Stimulated activated CD4-positive, alpha-beta T cell treated with anti-CD3 and anti-CD28 coated beads, Interleukin-4, amount 100 ng/mL, for 48 hours (primary cell): Measurements from ENCODE around the gene VPS25.
"Not testable (repeated sequence)": the region's sequence is repeated elsewhere in the genome, so short reads cannot be mapped to it uniquely, and the experiment has no call there.

Experiments used
- DNase-seq, 2 donors: peaks; one replicate each; pipeline ENCODE4 v3.0.0-alpha.2; 2020; ENCODE audit warnings: low read depth in 2 of 2

The VPS25 gene

DNA sequence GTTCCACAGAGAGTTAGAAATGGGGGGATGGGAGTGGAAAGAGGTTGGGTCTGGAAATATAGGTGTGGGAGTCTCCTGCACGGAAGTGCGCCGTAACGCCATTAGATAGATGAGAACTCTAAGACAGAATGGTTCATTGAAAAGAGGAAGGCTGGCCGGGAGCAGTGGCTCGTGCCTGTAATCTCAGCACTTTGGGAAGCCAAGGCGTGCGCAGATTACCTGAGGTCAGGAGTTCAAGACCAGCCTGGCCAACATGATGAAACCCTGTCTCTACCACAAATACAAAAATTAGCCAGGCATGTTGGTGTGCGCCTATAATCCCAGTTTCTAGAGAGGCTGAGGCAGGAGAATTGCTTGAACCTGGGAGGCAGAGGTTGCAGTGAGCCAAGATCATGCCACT lies 5.2 kb upstream of the VPS25 start:
- not testable (repeated sequence) for DNase-seq

DNA sequence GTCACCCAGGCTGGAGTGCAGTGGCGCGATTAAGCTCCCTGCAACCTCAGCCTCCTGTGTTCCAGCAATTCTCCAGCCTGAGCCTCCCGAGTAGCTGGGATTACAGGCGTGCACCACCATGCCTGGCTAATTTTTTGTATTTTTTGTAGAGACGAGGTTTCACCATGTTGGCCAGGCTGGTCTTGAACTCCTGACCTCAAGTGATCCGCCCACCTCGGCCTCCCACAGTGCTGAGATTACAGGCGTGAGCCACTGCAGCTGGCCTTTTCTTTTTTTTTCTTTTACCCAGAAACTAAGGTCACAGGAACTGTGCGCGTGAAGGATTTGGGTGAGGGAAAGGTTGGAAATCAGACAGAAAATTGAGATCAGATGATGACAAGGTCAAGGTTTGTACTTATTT lies 3.3 kb upstream of the VPS25 start:
- not testable (repeated sequence) for DNase-seq

DNA sequence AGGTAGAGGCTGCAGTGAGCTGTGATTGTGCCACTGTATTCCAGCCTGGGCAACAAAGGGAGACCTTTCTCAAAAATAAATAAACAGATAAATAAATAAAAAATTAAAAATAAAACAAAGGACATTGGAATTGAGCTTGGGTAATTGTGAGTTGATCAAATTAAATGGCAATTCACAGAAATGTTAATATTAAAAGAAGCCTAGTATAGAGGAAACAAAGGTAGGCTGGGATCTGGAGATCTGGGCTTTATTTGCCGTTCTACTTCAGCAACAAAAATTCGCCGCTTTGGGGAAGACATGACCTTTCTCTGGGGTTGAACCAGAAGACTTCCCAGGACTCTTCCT lies 332 bp upstream of the VPS25 start:
- no peak for DNase-seq

DNA sequence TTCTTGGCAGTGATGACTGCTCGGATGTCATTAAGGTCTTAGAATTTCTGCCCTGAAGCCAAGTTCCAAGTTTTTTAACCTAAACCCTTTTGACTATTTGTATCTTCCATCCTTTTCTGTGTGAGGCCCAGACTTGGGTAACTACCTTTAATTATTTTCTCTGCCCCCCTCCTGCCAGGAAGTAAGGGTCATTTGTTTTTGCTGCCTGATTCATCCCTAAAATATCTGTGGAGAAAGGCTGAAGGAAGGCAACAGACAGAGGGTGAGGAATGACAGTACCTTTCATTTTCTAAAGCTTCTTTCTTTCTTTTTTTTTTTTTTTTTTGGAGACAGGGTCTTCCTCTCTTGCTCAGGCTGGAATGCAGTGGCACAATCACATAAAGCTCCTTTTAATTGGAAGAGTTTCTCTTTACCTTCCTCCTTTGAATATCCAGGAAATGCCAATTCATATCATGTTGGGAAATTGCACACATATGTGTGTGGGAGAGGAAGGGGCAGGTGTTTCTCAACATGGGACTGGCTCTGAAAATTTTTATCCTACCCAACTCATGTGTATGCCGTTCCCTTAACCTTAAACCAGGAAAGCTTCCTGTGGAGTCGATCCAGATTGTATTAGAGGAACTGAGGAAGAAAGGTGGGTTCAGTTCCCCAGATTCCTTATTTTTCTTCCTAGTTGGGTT lies 957 bp downstream of the VPS25 start:
- DNase-seq = no peak

DNA sequence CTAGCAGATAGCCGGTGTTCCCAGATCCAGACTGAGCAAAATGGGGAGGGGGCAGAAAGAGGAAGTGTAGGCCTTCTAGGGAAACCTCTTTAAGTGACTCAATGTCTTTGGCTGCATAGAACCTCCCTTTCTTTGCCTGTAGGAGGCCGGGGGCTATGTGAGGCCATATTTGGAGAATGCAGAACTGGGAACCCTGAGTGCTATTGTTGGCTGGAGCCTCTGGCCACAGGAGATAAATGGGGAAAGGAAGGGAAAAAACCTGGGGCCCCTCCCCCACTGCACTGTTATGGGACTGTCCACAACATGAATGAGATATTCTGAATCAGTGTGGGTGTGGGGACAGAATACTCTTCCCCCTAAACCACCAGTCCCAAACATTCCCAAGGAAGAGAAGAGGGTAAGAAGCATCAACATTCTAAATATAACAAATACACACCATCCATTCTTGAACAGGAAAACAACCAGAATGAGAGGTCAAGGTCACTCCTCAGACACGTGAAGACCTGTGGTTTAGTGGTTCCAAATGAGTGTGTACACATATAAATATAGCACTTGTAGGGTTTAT lies 2.4 kb downstream of the VPS25 start:
- DNase-seq = no peak

DNA sequence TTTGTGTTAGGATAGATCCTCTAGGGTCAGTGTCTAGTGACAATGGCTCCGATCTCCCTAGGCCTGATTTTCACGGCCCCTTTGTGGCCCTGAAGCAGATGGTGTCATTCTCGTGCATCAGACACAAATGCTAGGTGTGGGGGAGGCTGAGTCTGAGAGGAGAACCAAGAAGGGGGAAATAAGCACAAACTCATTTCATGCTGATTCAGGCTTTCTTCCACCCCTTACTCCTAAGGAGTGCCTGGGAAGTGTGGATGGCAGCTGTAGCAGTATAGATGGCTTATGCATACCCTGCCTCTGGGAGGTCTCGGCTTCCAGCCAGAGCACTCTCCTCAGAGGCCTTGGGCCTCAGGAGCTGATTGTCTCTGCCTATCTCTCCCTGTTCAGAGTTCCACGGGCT lies 5.3 kb downstream of the VPS25 start:
- no peak for DNase-seq

DNA sequence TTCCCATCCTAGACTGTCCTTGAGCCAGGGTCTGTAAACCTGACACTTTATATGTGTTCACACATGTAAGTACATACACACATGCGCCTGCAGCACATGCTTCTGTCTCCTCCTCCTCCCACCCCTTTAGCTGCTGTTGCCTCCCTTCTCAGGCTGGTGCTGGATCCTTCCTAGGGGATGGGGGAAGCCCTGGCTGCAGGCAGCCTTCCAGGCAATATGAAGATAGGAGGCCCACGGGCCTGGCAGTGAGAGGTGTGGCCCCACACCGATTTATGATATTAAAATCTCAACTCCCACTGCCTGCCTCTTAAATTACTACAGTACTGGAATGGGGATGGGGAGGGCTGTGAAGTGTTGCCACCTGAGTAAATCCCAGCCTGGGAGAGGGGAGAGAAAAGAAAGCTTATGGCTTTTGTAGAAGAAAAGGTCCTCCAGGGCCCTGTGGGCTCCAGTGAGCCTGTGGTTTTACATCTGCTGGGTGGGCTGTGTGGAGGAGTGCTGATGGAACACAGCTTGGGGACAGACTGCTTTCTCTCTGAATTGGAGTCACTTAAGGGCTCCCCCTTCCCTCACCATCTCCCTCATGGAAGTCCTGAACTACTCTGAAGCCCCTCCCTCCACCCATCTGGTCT lies 6.2 kb downstream of the VPS25 start:
- DNase-seq = no peak

DNA sequence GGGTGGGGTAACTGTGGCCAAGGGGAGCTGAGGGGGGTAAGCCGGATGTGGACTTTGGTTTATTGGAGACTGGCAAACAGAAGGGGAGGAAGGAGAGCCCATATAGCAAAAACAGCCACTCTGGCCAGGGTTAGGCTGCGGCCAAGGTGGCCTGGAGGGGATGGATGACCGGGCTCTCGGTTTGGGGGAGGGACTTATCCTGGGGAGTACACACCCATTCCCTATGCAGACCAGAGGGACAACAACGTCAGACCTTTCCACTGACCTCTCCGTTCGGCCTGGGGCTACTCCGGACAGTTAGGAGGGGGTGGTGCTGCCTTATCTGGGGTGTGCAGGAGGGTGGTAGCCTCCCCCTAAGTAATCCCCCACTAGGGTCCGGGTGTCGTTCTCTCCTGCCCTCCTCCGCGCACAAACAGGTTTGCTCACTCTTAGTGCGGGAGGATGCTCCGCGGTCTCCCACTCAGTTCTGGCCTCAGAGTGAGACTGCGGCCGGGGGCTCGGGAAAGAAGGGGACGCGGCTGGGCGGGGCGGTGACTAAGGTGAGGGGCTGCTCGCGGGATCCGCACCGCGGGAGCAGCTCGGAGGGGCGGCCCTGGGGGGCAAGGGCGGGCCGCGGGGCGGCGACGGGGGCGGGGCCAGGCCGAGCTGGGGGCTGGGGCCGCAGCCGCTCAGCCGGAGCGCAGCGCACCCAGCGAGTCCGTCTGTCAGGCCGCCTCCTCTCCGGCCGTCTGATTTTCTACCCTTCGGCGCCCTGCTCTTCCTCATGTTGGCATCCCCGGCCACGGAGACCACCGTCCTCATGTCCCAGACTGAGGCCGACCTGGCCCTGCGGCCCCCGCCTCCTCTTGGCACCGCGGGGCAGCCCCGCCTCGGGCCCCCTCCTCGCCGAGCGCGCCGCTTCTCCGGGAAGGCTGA lies 6.9 kb downstream of the VPS25 start, which contains the start of gene WNK4:
Gene WNK4, plus strand, starts transcription at position 675 of the 915 bp plus-strand sequence. Its CDS starts 89 bp downstream, at position 764.
- no peak for DNase-seq

DNA sequence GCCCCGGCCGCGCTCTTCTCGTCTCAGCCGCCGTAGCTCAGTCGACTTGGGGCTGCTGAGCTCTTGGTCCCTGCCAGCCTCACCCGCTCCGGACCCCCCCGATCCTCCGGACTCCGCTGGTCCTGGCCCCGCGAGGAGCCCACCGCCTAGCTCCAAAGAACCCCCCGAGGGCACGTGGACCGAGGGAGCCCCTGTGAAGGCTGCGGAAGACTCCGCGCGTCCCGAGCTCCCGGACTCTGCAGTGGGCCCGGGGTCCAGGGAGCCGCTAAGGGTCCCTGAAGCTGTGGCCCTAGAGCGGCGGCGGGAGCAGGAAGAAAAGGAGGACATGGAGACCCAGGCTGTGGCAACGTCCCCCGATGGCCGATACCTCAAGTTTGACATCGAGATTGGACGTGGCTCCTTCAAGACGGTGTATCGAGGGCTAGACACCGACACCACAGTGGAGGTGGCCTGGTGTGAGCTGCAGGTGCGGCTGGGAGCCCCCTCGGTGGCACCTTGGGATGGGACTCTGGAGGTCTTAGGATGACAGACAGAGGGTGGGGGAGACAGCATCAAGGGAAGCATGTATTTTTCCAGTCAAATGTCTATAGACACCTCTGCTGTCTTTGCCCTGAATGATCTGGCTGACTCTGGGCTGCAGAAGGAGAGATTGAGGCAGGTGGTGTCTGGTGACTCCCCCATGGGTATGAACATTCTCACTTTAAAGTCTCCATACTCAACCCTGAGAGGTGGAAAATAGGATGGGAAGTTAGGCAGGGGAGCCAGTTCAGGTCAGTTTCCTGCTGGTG lies 7.8 kb downstream of the VPS25 start:
- no peak for DNase-seq

DNA sequence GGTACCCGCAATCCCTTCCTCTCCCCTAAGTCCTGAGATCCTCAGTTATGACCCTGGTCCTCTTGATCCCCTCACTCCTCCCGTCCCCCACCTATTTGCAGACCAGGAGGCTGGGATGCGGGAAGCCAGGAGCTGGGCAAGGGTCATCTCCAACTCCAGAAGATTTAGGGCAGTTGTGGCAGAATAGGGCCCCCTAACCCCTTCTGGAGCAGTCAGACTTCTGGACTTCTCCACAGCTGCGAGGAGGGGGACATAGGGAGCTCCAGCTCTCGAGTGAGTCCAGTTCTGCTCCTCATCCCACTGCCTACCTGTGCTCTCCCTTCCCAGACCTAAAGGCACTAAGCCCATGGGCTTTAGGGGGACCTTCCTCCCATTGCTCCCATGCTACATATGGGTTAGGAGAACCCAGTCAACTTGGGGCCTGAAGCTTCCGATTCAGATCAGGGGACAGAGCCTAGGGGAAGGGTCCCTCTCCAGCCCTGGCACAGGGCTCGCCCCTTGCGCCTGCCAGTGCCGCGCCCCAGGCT lies 8.5 kb downstream of the VPS25 start:
- no peak for DNase-seq

DNA sequence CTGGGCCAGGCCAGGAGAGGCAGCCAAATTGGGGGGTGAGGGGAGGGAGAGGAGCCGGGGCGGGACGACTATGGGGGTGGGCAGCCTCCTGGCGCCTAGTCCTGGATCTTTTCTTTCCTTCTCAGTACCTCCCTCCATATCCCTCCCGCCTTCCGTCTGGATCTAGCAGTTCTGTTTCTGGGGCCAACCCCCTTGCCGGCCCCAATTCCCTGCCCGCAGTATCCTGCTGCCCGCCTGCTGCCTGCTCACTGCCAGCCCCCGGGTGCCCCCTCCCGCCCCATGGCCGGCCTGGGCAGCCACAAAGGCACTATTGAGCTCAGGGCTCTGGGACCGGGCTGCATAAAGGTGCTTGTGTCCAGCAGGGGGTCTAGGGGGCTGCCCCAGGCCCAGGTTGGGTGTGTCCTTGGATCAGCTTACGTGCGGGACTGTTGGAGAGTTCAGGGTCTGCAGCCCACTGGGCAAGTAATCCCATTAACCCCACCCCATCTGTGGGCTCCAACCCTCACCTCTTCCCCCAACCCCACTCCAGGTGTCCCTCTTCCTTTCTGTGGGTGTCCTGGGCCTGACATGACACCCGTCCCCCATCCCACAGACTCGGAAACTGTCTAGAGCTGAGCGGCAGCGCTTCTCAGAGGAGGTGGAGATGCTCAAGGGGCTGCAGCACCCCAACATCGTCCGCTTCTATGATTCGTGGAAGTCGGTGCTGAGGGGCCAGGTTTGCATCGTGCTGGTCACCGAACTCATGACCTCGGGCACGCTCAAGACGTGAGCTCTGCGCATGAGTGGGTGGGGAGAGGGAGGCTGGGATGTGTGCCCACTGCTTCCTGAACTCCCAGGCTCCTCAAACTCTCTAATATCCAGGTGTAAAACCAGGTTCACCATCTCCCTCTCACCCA lies 9.2 kb downstream of the VPS25 start:
- no peak for DNase-seq

DNA sequence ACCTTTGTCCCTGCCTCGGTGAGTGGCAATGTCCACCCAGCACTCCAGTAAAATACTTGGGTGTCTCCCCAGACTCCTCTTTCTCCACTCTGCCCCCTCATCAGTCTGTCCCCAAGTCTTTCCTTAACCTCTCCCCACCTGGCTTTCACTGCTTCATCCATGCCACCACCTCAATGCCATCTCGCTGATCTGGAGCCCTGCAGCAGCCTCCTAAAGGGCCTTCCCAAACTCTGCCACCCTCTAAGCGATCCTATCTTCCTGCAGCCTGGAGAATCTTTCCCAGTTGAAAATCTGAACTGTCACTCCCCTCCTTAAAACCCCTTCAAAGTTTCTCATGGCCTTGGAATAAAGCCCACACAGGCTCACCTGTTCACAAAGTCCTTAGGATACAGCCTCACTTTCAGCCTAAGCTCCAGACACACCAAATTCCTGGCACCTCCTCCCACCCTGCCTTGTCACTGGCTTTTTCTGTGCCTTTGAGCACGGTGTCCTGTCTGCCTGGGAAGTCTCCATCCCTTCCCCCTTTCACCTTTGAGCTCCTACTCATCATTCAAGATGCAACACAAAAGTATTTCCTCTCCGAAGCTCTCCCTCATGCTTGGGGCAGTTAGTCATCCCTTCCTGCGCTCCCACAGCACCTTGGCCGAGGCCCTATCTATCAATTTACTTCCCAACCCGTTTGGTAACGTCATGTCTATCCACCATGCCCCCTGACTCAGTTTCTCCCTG lies 10.0 kb downstream of the VPS25 start:
- DNase-seq = no peak

DNA sequence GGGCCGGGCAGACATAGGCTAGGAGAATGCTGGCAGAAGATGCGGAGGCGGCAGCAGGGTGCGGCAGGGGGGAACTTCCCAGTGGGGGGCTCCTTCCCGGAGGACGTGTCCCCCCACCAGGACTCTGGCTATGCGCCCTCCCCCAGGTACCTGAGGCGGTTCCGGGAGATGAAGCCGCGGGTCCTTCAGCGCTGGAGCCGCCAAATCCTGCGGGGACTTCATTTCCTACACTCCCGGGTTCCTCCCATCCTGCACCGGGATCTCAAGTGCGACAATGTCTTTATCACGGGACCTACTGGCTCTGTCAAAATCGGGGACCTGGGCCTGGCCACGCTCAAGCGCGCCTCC lies 10.5 kb downstream of the VPS25 start:
- DNase-seq = no peak

DNA sequence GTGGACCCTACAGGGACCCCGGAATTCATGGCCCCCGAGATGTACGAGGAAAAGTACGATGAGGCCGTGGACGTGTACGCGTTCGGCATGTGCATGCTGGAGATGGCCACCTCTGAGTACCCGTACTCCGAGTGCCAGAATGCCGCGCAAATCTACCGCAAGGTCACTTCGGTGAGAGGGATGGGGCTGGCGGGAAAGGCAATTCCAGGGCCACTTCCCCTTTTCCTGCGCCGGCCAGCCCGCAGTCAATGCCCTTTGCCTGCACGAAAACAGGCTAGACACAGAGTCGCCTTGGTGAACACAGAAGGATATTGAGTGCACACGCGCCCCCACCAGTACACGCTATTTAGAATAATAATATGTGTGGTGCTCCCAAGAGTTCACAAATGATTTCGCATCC lies 11.2 kb downstream of the VPS25 start:
- DNase-seq = no peak

DNA sequence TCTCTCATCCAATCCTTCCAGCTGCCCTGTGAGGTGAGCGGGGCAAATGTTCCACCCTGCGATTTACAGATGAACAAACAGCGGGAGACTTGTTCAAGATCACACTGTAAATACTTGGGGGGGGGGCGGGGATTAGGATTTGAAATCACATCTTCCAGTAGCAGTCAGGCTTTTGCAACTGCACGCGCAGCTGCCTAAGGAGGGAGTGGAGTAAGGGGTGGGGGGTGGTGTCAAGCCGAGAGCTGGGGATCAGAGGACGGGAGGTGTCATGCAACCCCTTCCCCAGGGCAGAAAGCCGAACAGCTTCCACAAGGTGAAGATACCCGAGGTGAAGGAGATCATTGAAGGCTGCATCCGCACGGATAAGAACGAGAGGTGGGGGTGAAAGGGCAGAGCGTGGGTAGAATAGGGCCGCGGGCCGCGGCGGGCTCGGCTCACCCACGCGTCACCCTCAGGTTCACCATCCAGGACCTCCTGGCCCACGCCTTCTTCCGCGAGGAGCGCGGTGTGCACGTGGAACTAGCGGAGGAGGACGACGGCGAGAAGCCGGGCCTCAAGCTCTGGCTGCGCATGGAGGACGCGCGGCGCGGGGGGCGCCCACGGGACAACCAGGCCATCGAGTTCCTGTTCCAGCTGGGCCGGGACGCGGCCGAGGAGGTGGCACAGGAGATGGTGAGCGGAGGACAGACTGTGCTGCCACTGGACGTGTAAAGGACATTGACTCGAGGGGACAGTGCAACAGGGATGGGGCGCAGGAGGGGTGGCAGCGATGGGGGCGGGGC lies 11.8 kb downstream of the VPS25 start:
- no peak for DNase-seq

DNA sequence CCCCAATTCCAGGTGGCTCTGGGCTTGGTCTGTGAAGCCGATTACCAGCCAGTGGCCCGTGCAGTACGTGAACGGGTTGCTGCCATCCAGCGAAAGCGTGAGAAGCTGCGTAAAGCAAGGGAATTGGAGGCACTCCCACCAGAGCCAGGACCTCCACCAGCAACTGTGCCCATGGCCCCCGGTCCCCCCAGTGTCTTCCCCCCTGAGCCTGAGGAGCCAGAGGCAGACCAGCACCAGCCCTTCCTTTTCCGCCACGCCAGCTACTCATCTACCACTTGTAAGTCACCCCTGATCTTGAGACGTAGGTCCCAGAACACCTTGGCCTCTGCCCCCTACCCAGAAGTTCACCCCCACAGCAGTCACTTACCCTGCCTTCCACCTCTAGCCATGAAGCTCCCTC lies 14.0 kb downstream of the VPS25 start:
- no peak for DNase-seq

DNA sequence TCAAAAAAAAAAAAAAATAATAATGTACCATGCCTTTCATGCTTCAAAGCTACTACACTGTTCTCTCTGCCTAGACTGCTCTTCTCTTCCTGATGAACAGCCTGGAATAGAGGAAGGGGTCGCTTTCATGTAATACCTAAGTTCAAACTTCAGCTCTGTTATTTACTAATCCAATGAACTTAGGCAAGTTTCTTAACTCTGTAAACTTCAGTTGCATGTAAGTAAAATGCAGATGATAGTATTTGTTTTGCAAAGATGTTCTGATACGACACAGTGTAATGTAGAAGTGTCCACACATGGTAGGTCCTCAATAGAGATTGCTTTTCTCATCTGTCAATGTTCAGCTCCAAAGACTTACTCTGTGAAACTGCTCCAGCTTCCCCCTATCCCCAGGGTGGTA lies 18.7 kb downstream of the VPS25 start:
- no peak for DNase-seq

DNA sequence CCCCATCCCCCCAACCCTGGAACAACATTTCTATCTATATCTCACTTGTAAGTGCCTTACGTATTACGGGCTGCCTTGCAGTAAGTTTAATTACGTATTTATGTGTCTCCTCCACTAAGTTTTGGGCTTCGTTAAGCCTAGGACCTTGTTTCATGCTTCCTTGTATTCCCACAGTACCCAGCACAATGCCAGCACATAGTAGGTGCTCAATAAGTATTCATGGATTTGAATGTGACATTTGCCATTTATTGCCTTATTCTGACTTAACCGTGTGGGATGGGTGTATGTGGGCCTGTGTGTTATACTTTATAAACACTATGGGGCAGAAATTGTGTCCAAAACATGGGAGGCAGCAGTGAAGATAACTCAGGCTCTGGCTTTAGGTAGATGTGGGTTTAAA lies 19.3 kb downstream of the VPS25 start:
- DNase-seq = no peak

DNA sequence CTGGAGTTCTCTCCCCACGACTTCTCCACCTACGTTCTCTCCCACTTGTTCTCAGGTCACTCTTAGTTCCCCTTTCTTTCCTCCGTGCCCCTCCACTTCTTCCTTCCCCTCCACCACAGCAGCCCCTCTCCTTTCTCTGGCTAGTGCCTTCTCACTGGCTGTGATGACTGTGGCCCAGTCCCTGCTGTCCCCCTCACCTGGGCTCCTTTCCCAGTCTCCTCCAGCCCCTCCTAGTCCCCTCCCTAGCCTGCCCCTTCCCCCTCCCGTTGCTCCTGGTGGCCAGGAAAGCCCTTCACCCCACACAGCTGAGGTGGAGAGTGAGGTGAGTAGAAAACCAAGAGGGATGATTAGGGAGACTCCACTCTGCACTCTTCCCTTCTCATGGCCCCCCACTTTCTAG lies 21.8 kb downstream of the VPS25 start:
- DNase-seq = no peak
